Nephron progenitor cell (in vitro differentiated cells): Measurements from ENCODE around the gene CCDC91.

ENCODE experiments used
- DNase-seq: peaks from one replicate; pipeline ENCODE4 v3.0.0; 2021
- H3K27ac Mint-ChIP-seq: 2 replicates; pipeline ENCODE4 v1.8.0; 2021; ENCODE audit warnings: mild to moderate bottlenecking, moderate library complexity, mixed read lengths
- H3K27me3 Mint-ChIP-seq: 2 replicates; pipeline ENCODE4 v1.8.0; 2021; ENCODE audit warnings: mild to moderate bottlenecking, low read depth, mixed read lengths; ENCODE audit not compliant: poor library complexity
- H3K36me3 Mint-ChIP-seq: 2 replicates; pipeline ENCODE4 v1.8.0; 2021; ENCODE audit warnings: low read depth, mixed read lengths
- H3K4me1 Mint-ChIP-seq: 2 replicates; pipeline ENCODE4 v1.8.0; 2021; ENCODE audit warnings: mixed read lengths
- H3K4me3 Mint-ChIP-seq: 2 replicates; pipeline ENCODE4 v1.8.0; 2021; ENCODE audit warnings: mild to moderate bottlenecking, moderate library complexity, mixed read lengths
- H3K9me3 Mint-ChIP-seq: 2 replicates; pipeline ENCODE4 v1.8.0; 2021; ENCODE audit warnings: mild to moderate bottlenecking, moderate library complexity, mixed read lengths
- CTCF ChIP-seq: fragments of 200-600 bp; sonication (generic); IDR thresholded peaks from 2 replicates; pipeline ENCODE4 v1.5.0; 2021; ENCODE audit warnings: antibody characterized with exemption

Gene CCDC91

GRCh38 chr12:28218875-28219274 is 28.6 kb downstream of the CCDC91 start:
- Mint-ChIP-seq H3K9me3 (peaks cover 33% of the 10 kb centered on the region), H3K27ac (no peak overlapping the region), H3K4me3 (no peak overlapping the region), H3K27me3 (no peaks in the 10 kb centered on the region), H3K36me3 (peaks cover 4% of the 10 kb centered on the region), H3K4me1 (no peaks in the 10 kb centered on the region)
- no peak for TF ChIP-seq CTCF
- no peak for DNase-seq

DNA sequence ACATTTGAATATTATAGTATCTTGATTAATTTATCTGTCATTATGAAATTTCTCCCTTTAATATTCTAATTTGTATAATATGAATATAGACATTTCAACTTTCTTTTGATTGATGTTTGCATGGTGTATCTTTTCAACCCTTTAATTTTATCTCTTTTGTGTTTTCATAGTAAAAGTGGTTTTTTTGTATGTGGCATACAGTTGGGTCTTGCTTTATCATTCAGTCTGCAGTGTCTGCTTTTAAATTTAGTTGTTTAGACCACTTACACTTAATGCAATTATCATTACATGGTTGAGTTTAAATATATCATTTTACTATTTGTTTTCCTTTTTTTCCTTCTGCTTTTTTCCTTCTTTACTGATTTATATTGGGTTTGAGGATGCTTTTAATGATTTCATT is 29.6 kb downstream of the CCDC91 start:
- Mint-ChIP-seq H3K4me3 (no peak overlapping the region), H3K27me3 (no peaks in the 10 kb centered on the region), H3K27ac (no peak overlapping the region), H3K4me1 (no peaks in the 10 kb centered on the region), H3K9me3 (peaks cover 33% of the 10 kb centered on the region), H3K36me3 (peaks cover 4% of the 10 kb centered on the region)
- no peak for DNase-seq
- TF ChIP-seq CTCF = no peak

DNA sequence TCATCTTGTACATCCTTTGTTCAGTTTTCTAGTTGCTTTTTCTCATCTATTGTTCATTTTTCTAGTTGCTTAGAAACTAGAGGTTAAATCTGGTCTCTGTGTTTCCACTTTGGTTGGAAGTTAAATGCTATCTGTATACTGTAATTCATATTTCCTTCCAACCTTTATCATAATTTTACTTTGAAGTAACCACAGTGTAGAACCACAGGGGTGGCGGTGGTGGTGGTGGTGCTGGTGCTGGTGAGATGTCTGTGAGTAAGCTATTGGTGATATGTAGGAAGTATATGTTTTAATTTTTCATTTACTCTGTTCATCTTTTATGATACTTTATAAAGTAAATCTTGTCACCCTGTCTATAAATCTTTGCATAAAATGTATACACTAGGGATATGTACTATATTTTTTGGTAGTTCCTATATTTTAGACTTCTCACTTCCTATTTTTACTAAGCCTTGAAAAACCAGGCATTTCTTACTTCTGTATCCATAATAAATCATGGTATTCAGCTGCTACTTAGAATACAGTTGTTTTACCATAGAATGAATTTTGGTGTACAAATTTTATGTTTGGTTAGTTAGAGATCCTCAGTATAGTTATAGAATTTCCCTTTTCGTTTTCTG is 31.9 kb downstream of the CCDC91 start:
- DNase-seq = no peak
- no peaks in the 10 kb centered on the region for H3K4me1 Mint-ChIP-seq
- no peak overlapping the region for H3K4me3 Mint-ChIP-seq
- no peak overlapping the region for H3K27ac Mint-ChIP-seq
- no peaks in the 10 kb centered on the region for H3K27me3 Mint-ChIP-seq
- peaks cover 4% of the 10 kb centered on the region for H3K36me3 Mint-ChIP-seq
- TF ChIP-seq CTCF = no peak
- peaks cover 32% of the 10 kb centered on the region for H3K9me3 Mint-ChIP-seq

DNA sequence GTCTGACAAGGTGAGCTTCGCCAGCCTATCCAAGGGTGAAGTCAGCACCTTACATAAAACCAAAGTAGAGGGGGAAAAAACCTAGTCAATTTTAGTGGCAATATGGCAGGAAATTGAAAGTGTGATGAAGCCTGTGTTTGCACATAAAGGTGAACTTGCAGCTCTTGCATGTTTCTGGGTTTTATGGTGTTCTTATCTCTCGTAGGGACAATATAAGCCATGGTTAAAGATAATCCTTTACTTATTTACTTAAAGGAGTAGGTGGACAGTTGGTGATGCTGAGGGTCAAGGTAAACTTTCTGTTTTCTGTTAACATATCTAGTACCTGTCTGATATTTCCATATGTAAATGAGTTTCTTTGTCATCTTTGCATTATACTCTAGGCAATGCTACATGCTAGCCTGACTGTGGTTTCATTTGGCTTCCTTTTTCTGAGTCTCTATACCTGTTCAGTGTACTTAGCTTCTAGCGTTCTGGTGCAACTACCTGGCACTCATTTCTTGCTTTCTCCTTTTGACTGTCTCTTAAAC is 32.8 kb downstream of the CCDC91 start:
- Mint-ChIP-seq H3K27ac (no peak overlapping the region), H3K4me1 (no peaks in the 10 kb centered on the region), H3K36me3 (peaks cover 1% of the 10 kb centered on the region), H3K27me3 (no peaks in the 10 kb centered on the region), H3K9me3 (peaks cover 23% of the 10 kb centered on the region), H3K4me3 (no peak overlapping the region)
- DNase-seq = no peak
- TF ChIP-seq CTCF = no peak

DNA sequence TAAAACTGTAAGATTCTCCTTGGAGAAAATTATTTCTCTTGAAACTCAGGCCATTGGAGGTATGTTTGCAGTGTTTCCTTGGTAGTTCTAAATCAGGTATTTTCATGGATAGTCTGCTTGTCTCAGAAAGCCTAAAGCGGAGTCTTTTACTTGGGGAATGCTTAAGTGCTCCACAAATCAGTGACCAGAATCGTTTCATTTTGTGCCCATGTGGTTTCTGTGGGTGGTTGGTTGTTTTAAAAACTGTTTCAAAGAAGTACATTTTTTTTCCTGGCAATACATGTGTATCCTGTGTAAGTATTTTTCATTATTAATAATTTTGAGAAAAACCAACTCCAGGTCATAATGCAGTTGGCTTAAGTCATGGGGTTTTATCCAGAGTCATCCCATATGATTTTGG is 33.6 kb downstream of the CCDC91 start:
- H3K9me3 Mint-ChIP-seq = peaks cover 17% of the 10 kb centered on the region
- no peak for TF ChIP-seq CTCF
- H3K4me3 Mint-ChIP-seq = no peak overlapping the region
- H3K27me3 Mint-ChIP-seq = no peaks in the 10 kb centered on the region
- H3K36me3 Mint-ChIP-seq = no peaks in the 10 kb centered on the region
- no peak overlapping the region for H3K27ac Mint-ChIP-seq
- no peak for DNase-seq
- no peaks in the 10 kb centered on the region for H3K4me1 Mint-ChIP-seq

- DNase-seq = no peak
- Mint-ChIP-seq H3K27me3 (no peaks in the 10 kb centered on the region), H3K36me3 (no peaks in the 10 kb centered on the region), H3K4me1 (no peaks in the 10 kb centered on the region), H3K27ac (no peak overlapping the region), H3K9me3 (no peaks in the 10 kb centered on the region), H3K4me3 (no peak overlapping the region)
- TF ChIP-seq CTCF = no peak
Measured at GRCh38 chr12:28226705-28227104, 36.4 kb downstream of the CCDC91 start.
